CMK (cell line): ENCODE data around the gene GALNT10.

Source experiments
- DNase-seq: peaks from one replicate; pipeline ENCODE4 v3.0.0-alpha.2; 2010; ENCODE audit warnings: low read depth

GALNT10 gene

DNA sequence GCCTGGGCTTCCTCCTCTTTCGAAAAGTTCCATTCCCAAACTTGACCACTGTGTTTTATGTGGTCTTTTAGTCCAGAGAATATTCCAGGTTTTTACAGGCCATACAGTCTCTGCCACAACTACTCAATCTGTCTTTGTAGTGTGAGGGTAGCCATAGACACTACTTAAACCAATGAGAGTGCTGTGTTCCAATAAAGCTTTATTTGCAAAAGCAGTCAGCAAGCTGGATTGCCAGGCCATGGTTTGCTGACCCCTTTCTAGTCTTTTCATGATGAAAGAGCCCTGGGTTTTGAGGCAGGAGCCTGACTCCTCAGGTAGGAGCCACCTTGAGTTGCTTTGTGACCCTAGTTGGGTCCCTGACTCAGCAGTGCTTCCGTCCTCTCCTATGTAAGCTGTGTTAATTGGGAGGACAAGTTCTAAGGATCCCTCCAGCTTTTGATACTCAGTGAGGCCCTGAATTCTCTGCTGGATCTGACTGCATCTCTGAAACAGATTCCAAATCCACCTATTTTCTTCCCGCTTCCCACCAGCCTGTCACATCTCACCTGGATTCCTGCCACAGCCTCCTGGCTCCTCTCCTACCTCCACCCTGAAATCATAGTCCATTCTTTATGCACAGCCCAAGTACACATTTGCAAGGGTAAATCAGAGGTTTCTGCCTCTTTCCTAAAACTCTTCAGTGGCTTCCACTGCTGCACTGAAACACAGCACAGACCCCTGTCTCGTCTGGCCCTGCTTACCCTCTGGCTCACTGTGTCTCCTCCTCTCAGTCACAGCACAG, 13.5 kb downstream of the GALNT10 start:
- no peak for DNase-seq

DNA sequence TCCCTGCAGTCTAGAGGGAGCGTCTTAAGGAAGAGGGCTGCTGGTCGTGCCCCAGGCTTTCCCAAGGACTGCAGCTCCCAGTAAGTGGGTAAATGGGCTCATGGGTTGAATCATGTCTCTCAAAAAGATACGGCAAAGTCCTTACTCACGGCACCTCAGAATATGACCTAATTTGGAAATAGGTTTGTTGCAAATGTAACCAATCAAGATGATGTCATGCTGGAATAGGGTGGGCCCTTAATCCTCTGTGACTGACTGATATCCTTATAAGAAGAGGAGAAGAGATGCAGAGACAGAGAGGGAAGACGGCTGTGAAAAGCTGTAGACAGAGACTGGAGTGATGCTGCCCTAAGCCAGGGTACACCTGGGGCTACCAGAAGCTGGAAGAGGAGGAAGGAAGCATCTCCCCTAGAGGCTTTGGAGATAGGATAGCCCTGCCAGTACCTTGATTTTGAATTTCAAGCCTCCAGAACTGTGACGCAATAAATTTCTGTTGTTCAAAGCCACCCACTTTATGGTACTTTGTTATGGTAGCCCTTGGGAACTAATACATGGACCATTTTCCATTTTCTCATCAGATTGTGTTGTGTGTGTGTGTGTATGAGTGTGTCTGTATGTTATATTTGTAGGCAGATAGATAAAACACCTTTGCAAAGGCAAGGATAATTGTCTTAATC, 15.0 kb downstream of the GALNT10 start:
- no peak for DNase-seq

DNA sequence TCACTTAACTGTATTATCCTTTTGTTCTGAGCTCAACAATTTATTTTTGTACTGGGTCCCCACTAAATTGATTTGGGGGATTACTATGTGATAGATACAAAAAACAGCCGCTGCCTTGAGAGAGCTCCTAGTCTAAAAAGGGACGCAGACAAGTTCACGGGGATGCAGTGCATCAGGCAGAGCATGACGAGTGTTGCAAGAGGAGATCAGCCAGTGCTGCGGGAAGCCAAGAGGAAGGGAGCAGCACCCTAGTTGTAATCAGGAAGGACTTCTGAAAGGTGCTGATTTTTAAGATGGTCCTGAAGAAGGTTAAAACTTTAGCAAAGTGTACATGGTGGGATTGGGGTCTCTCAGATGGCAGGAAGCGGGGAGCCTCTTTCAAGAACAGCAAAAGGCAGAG, 15.8 kb downstream of the GALNT10 start:
- no peak for DNase-seq

DNA sequence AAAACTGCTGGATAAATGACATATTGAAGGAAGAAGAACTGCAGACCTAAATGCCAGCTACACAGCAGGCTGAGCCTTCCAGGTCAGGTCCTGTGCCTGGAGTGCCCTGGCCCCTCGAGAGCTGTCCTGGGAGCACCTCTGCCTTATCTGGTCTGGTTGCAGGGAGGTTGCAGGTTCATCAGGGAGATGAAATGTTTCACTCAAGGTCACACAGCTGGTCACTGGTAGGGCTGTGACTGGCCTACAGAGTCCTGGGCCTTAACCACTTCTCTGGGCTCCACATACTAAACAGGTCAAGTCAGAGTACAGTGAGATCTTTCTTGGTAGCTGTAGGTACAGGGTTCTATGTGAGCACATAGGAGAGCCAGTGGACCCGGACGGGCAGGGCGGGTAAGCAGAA, 16.7 kb downstream of the GALNT10 start:
- DNase-seq: no peak

DNA sequence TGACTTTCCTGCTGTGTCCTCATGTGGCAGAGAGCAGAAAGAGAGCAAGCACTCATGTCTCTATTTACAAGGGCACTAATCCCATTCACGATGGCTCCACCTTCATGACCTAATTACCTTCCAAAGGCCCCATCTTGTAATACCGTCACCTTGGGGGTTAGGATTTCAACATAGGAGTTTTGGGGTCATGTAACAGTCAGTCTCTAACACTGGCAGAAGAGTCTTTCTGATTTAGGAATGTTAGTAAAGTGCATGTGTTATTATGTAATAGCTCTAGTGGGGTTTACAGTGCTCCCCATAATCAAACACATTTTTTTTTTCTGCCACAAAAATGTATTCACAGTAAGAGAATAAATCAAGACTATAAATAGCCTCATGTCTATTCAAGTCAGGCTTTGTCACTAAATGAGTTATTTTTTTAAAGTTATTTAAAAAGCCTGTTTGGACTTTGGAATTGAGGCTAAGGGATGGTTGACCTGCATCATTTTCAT, 19.1 kb downstream of the GALNT10 start:
- DNase-seq: no peak

DNA sequence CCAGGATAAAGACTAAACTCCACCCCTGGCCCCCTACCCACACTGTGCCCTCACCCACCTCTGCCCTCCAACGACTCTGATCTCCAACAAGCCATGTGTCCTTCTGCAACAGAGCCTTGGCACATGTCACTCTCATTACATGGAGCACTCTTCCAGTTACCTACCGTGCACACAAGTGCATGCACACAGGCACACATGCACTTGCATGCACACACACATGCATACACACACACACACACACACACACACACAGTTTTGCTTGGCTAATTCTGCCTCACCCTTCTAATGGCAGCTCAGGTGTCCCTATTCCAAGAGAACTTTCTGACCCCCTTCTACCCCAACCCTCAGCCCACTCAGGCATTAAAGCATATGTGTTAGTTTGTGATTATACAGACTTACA, 19.6 kb downstream of the GALNT10 start:
- DNase-seq: no peak

DNA sequence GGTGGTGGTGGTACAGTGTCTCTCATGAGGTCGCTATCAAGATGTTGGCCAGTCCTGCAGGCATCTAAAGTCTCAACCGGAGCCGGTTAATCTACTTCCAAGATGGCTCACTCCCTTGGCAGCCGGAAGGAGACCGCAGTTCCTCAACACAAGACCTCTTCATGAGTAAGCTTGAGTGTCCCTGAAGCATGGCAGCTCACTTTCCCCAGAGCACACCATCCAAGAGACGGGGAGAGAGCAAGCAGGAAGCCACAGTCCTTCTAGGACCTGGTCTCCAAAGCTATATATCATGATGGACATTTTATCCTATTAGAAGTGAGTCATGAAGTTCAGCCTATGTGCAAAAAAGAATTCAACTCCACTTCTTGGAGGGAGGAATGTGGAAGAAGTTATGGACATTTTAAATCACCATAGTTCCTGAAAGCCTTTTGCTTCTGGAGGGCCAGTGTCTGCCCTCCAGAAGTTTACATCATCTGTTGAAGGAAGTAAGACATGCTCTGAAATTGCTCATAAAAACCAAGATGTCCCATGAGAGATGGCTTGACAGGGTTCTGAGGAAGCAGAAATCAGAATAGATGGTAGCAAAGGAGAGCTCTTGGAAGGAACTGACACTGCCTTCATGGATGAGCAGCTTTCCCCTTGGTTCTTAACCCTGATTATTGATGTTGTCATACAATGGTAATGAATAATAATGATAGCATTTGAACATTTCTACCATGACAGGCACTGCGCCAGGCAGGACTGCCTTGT, 21.3 kb downstream of the GALNT10 start:
- no peak for DNase-seq

DNA sequence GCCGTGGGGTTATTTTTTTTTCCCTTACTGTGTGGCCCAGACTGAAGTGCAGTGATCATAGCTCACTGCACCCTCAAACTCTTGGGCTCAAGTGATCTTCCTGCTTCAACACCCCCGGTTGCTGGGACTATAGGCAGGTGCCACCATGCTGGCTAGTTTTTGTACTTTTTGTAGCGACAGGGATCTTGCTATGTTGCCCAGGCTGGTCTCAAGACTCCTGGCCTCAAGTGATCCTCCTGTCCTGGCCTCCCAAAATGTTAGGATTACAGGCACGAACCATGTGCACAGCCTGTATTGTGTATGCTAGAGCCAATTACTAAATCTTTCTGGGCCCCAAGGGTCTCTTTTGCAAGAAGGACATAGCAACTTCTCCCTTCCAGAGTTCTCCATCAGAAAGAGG, 23.1 kb downstream of the GALNT10 start:
- no peak for DNase-seq

DNA sequence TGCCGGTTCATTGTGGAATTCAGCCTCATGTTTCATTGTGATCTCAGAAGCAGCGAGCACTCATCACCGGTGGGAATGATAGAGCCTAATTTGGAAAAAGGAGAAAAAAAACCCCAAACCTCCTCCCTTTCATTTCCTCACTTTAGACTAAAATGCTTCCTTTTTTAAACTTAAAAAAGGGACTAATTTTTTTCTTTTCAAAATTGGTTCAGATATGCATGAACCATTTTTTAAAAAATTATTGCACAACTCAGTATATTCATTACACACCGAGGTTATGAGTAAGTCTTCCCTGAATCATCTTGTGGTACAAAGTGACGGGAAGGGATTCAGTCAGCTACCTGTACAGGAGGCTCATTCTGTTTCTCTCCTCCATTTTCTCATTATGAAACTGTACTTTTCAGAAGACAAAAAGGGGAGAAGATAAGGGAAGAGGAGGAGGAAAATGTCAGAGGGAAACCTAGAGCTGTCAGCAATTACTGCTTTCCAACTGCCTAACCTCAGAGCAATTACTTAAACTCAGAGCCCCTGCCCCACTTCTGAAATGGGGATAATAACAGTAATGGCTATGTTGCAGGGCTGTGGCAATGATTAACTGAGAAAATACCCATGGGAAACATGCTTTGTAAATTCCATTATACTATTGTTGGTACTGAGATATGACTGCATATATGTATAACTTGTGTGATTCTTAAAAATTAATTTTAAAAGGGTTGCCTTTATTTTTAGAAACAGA, 24.0 kb downstream of the GALNT10 start:
- no peak for DNase-seq

DNA sequence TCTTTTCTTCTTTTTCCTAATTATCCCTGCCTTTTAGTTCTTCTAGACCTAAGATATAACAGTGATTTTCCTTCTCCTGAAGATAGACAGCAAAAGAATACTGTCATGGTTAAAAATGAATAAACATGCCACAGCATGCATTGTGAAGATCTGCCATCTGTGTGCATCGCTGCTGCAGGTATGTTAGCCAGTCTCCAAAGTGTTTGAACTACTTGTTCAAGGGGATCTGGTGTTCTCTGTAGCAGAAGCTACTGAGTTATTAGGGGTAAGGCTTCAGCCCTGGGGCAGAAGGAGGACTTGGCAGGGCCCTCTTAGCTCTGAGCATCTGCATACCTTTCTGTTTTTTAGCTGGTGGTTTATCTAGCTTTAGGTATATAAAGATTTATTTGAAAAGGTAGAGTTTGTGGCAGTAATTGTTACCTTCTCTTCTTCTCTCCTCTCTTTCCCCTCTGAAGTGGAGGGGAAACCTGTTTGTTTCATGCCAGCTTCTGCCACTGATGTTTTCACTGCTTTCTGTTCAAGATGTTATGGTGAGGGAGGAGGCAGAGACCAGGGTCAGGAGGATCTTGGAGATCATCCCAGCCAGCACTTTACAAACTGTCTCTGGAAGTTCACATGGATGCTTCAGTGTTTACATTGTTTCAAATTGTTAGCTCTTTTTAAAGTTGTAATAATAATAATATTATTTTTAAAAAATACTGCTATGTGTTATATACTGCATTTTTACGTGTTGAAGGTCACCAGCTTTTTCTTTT, 25.2 kb downstream of the GALNT10 start:
- DNase-seq: no peak

DNA sequence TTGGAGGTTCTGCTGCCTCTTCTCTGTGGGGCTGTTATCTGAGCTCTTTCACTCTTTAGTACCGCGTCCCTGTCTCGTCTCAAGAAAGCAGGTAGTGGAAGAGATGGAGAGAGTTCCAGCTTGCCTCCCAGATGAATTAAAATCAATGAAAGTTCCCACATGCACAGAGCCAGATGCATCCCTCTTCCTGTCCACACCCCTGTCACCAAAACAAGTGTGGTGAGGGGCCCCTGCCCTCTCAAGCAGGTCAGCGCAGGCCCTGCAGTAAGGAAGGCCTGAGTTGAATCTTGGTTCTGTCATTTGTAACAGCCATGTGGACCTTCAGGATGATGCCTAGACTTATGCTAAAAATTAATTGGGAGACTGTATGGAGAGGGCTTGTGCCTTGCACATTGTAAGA, 26.9 kb downstream of the GALNT10 start:
- no peak for DNase-seq

DNA sequence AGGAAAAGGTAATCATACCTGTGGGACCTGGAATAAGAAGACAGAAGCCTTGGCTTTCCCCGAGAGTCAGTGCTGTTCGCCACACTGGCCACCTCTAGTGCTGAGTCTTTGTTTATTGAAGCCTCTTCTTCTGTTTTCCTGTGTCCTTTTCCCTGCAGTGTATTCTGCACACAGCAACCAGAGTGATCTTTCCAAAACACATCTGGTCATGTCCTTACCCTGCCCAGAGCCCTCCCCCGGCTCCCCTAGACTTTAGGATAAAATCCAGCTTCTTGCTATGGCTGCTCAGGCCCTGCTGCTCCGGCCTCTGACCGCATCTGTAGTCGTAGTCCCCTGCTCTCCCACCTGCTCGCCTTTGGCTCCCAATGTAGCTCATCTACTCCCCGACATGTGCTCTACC, 28.3 kb downstream of the GALNT10 start:
- no peak for DNase-seq

DNA sequence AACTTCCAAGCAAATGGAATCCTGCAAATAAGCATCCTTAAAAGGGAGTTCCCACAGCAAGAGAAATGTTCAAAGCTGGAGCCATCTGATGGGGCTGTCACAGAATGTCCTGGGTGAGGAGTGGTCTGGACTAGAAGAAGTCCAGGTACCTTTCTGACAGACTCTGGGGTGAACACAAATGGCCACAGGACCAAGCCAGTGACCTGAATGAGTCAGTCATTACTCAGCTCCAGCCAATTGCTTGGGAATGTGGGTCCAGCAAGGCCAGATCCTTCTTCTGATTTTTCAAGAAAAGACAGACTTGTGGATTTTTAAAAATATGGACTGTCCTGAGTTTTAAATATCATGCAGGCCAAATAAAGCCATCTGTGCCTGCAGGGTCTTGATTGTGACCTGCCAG, 30.1 kb downstream of the GALNT10 start:
- no peak for DNase-seq

DNA sequence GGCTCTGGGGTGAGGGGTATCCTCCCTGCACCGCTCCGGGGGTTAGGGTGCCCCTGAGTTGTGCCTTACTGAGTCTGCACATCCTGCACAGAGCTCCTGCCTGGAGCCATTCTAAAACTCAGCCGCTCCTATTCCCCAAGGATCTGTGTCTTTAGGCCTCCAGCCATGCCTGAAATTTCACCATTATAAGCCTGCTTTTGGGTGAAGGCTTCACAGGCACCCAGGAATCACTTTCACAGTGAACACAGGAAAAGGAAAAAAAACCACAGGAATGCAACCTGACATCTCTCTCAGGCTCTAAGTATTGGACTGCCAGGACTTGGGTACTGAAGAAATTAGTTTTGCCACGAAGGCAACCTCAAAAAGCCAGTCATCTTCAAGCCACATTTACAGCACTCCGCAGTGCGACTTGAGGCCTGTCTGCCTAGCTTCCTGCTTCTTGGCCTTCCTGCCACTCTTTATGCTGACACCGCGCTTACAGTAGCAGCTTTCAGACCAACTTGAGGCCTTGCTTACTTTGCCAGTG, 30.9 kb downstream of the GALNT10 start:
- DNase-seq: no peak

DNA sequence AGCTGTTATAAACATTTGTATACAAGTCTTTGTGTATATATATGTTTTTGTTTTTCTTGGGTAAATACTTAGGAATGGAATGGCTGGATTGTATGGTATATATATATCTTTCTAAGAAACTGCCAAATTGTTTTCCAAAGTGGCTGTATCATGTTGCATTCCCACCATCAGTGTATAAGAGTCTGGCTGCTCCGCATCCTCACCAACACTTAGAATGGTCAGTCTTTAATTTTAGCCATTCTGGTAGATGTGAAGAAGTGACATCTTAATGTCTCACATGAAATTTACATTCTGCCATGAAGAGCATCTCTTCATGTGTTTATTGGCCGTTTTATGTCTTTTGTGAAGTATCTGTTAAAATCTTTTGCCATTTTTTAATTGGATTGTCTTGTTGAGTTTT, 31.9 kb downstream of the GALNT10 start:
- no peak for DNase-seq

DNA sequence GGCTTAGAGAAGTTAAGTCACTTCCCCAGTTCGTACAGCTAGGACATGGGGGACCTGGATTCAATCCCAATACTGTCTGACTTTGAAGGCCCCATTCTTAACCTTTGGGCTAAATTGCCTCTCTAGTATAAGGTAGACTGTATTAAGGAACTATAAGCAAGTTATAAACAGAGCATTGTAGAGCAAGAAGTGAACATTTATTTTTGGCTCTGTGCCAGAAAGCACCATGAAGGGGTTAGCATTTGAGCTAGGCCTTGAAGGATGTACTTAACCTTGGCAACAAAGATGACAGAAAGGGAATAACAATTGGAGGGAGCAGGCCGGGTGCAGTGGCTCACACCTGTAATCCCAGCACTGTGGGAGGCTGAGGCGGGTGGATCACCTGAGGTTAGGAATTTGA, 32.8 kb downstream of the GALNT10 start:
- no peak for DNase-seq

DNA sequence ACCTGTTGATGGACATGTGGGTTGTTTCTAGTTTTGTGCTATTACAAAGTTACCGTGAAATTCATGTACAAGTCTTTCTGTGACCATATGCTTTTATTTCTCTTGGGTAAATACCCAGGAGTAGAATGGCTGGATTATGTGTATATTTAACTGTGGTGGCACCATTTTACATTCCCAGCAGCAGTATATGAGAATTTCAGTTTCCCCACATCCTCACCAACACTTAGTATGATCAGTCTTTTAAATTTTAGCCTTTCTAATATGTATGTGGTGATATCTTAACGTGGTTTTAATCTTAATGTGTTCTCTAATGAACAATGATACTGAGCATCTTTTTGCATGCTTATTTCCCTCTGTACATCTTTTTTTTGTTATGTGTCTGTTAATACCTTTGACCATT, 36.6 kb downstream of the GALNT10 start:
- no peak for DNase-seq

DNA sequence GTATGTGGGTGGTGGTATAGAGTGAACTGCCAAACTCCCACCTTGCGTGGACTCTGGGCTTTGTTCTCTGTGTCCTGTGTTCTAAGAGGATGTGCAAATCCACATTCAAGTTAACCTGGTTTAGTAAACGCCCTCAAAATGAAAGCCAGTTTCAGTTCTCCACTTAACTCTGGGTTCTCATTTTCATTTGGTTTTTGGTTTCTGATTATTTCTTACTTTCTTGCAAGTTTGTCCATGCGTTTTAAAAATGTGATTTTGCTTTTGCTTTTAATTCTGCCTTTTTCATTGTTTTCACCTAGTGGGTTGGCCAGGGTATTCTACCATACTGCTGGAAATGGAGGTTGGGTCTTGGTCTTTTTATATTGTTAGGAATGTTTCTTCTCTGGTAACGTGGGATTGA, 38.2 kb downstream of the GALNT10 start:
- DNase-seq: no peak

DNA sequence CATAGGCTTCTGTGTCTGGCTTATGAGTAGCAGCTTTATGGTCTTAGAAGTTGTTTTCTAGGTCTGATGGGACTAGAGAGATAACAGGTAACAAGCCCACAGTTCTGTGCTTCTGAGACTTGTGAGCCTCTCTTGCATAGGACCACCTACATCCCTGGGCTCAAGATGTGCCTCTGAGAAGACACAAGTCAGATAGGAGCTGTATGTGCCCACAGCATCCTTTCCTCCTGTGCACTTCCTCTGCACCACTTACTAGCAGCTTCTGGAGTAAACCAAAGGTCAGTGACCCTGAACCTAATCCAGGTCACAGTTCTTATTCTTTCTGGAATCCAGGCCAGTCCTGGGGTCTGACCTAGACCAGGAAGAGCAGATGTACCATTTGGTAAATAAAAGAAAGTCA, 40.0 kb downstream of the GALNT10 start:
- DNase-seq: no peak

DNA sequence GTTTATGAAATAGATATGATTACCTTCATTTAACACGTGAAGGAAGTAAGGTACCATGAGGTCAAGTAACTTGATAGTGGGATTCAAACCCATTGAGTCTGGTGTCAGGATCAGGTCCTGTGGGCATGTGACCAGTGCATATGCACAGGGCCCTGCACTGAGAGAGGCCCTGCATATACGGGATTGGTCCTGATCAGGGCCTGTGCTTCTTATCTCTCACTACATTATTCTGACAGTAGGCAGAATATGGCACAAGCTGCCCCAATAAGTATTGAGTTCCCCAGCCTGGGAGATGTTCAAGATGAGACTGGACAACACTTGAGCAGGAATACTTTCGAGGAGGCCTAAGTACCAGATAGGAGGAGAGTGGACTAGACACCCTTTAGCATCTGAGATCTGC, 44.0 kb downstream of the GALNT10 start:
- DNase-seq: no peak

DNA sequence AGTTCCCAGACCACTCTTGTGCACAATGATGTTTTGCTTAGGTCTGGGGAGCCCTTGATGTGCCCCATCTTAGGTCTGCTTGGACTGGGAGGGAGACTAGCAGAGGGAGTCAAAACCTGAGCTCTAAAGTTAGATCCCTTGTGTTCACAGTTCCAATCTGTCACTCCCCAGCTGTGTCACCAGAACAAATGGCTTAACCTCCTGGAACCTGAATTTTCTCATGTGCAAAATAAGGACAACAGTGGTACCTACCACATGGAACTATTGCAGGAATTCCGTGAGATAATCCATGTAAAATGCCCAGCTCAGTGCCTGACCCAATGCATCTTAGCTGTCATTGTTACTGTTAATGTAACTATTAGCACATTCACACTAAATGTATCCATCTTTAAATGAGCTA, 45.5 kb downstream of the GALNT10 start:
- DNase-seq: no peak
